GM18520 (cell line): ENCODE measurements around the gene SYT15.

Experiments used
- ATAC-seq: cut with Tn5 transposase; IDR thresholded peaks from one replicate; pipeline ENCODE4 v1.9.1; 2021; ENCODE audit not compliant: unreplicated experiment

The SYT15 gene

GRCh38 chr10:46544989-46545791, 33.7 kb upstream of the SYT15 start:
- ATAC-seq, result no peak

- ATAC-seq, result no peak
Measured at GRCh38 chr10:46545861-46546590, 32.9 kb upstream of the SYT15 start.

- ATAC-seq, result no peak
Measured at GRCh38 chr10:46546591-46547540, 32.1 kb upstream of the SYT15 start.

- no peak for ATAC-seq
Measured at GRCh38 chr10:46547541-46548497, 31.1 kb upstream of the SYT15 start.

- ATAC-seq, result no peak
Measured at GRCh38 chr10:46548498-46549090, 30.3 kb upstream of the SYT15 start.

GRCh38 chr10:46549171-46550075, 29.5 kb upstream of the SYT15 start:
- no peak for ATAC-seq

- no peak for ATAC-seq
Measured at GRCh38 chr10:46550076-46550790, 28.7 kb upstream of the SYT15 start.

GRCh38 chr10:46550795-46551700, 27.9 kb upstream of the SYT15 start:
- no peak for ATAC-seq

GRCh38 chr10:46551701-46552525, 27.0 kb upstream of the SYT15 start:
- no peak for ATAC-seq

- no peak for ATAC-seq
Measured at GRCh38 chr10:46552526-46553237, 26.2 kb upstream of the SYT15 start.

- ATAC-seq, result no peak
Measured at GRCh38 chr10:46553238-46554049, 25.5 kb upstream of the SYT15 start.

- no peak for ATAC-seq
Measured at GRCh38 chr10:46554166-46554781, 24.7 kb upstream of the SYT15 start.

- no peak for ATAC-seq
Measured at GRCh38 chr10:46555366-46555712, 23.6 kb upstream of the SYT15 start.
